Measurements from ENCODE around the gene CHD9.

Gene CHD9

DNA sequence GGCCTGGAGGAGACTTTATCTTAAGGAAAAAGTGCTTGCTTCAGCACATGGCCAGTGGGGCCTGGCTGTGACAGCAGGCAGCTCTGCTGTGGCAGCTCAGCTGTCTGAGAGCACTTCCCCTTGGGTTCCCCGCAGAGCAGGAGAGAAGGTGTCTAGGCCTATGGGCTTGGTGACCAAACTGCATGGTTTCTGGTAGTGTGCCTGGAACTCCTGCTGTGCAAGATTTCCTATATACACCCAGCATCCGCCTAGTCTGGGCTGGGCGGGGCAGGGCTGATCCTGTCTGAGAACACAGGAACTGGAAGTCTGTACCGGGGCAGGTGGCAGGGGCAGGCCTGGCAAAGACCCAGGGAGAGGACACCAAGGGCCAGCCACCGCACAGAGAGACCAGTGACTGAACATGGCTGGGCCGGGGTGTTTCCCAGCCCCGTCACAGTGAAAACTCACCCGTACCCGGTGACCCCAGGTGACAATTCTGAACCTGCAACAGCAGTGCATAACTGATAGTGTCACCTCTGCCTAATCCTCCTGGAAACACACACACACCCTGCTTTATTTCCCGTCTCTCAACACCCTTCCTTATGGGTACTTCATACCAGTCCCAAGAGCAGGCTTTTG lies 39.3 kb downstream of the CHD9 start:
- no peak for DNase-seq (ENCODE audit: low spot score)

DNA sequence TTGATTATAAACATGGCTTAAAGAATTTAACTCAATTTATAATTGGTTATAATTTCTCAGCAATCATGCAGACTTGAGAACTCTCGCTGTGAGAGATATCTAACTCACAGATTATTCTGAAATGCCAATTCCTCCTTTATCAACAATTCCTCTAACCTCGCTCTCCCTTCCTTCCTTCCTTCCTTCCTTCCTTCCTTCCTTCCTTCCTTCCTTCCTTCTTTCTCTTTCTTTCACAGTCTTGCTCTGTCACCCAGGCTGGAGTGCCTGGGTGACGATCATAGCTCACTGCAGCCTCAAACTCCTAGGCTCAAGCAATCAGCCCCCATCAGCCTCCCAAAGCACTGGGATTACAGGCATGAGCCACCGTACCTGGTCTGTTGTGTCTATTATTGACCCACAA lies 42.4 kb downstream of the CHD9 start:
- no peak for DNase-seq (ENCODE audit: low spot score)

DNA sequence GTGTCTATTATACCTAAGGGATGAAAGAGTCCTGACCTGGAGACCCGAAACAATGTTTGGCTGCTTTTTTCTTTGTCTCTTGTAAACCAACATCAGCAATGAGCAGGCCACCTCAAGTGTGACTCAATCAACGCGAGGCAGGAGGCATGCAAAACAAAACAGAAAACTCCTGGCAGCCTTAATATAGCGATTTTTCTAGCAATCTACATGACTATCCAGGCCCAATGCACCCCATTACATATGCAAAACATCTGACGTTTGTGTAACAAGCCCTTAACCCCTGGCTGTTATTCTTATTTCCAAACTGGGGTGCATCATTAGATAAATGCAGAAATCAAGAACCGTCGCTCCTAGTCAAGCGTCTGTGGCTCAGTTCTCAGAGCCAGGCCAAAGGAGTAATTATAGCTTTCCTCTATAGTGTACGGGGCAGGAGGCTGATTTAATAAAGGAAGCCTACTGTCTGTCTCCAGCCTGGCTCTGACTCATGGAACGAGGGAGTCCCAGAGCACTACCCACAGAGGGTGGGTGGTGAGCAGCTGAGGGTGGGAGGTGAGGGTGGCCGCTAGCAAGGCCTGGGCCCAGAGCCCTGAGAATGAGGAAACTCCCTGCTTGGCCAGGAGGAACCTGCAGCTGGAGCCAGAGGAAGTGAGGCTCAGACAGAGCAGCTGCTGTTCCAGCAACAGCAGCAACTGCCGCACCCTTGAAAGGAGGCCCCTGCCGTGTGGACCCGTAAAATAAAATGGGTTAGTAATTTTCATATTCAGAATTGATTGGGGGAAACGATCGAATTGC lies 43.9 kb downstream of the CHD9 start:
- DNase-seq (ENCODE audit: low spot score): peak; percentile 50

DNA sequence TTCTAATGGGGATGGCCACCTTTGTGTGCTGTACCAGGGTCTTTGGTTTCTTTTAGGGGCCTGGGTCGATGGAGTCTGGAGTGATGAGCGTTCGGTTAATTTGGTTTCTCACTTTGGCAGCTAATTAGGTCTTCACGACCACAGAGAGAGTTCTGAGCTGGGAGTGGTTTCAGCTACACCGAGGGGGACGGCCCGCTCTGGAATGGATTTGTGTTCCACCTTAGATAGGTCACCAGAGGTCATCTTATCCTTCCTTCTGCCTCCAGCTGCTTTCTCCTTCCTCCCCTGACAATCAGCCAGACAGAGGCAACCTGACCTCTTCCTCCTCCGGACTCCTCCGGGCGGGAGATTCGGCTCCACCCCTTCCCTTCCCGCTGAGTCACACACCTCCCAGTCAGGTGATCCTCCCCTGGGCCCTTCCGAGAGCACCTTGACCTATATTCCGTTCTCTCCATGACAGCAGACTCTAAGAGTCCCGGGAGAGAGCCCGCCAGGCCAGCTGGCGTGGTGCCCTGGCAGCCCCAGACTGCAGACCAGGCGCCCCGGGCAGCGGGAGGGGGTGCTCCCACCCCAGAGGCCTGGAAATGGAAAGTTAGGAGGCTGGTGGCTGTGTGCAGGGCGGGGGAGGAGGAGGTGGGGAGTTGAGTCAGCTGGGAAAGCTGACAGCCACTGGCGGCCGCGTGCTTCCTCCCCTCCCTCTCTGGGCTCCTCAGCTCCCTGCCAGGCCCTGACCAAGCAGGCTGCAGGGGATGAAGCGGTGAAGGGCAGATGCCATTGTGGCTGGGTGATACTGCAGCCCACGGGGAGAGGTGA lies 44.7 kb downstream of the CHD9 start:
- DNase-seq (ENCODE audit: low spot score): peak; percentile 30

DNA sequence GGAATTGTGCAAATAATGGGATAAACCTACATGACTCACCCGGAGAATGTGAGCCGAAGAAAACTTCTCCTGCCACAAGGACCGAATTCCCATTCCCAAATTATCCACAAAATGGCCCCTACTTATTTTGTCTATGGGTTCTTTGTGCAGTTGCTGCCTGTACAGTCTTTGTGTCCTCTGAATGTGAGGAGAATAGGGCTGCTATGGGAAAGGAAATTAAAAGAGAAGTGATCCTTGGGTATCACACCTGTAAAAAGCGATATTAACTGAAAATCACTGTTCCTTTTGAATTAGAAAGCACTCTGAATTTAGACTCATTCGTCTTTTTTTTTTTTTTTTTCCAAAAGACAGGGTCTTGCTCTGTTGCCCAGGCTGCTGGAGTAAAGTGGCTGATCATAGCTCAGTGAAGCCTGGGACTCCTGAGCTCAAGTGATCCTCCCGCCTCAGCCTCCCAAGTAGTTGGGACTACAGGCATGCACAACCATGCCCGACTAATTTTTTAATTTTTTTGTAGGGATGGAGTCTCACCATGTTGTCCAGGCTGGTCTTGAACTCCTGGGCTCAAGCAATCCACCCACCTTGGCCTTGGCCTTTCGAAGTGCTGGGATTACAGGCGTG lies 45.4 kb downstream of the CHD9 start:
- DNase-seq (ENCODE audit: low spot score): no peak

DNA sequence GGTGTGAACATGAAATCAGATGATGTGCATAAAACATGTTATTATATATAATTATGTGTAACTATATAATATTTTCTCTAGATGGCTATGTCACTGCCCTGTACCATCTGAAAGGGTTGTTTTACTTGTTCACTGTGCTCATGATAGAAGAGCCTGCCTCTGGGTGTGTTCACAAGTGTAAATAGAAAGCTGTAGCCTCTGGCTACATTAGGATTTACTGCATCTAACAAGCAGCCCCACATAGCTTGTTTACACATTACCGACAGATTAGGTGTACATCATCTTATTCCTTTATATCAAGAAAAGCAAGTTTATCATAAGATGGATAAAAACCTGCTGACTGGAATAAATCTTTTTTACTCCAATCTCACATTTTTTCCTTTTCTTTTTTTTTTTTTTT lies 46.1 kb downstream of the CHD9 start:
- DNase-seq (ENCODE audit: low spot score): no peak

DNA sequence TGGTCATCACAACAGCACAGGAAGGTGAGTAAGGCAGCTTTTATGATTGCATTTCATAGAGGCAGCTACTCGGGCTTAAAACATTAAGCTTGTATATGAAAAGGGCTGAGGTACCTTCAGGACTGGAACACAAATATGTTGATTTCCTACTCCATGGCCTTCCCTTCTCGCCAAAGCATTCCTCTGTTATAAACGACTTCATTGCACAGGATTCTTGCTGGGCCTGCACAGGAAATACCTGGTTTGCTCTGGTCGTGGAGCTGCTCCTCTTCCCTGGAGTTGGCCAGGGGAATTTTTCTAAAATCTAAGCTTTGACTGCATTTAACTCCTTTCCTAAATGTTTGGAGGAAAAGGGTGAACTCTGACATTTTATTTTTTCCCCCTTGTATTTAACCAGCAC lies 49.0 kb downstream of the CHD9 start:
- DNase-seq (ENCODE audit: low spot score): no peak

DNA sequence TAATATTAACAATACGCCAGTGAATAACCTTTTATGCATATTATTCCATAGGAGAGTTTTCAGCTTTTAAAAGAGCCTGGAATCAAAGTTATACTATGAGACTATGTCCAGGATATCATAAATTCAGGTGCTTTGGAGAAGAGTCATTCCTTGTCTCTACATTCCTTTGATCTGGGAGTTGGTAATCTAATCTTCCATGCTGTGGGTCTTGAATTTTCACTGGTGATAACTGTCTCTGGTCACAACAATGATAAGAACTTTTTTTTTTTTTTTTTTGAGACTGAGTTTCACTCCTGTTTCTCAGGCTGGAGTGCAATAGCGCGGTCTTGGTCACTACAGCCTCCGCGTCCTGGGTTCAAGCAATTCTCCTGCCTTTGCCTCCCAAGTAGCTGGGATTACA lies 50.8 kb downstream of the CHD9 start:
- DNase-seq (ENCODE audit: low spot score): no peak

DNA sequence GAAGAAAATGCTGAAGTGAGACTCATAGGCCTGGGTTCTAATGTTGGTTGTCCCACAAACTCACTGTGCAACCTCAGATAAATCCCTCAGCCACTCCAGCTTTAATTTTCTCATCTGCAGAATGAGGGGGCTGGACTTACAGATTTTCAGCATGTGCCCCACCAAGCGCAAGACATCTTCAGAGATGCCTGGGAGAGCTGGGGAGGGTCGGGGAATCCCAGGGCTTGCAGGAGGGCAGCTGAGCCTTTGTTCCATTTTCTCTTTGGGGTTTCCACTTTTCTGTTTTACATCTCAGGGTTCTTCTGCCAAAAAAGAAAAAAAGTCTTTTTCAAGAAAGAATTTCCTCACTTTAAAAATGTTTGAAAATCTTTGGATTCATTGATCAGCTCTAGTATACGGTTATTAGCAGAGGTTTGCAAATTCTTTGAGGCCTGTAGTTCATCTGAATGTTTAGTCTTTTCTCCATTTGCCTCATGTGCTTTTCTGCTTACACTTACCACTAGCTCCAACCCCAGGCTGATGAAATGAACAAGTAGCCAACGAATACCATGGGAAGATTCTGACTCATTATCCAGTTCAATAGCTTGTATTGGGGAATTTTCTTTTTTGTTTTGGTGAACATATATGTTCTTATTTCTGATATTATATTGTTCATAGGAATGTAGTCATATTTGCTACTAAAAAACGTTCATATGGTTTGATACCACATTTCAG lies 56.4 kb downstream of the CHD9 start:
- DNase-seq (ENCODE audit: low spot score): no peak

DNA sequence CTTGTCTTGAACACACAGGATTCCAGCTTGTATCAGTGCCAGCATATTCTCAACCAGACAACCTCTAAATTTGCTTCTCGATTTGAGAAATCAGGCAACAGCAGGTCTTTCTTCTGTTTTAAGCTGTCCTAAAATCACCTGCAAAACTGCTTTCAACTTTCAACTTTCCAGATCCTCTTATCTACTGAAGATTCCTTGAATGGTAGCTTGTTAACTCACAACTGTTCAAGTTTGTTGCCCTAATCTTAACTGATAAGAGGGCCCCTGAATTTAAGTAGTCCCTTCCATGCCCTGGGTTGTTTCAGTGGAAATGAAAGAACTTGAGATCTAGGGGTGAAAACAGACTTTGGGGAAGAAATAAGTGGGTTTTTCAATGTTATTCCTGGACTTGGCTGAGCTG lies 57.2 kb downstream of the CHD9 start:
- DNase-seq (ENCODE audit: low spot score): no peak

DNA sequence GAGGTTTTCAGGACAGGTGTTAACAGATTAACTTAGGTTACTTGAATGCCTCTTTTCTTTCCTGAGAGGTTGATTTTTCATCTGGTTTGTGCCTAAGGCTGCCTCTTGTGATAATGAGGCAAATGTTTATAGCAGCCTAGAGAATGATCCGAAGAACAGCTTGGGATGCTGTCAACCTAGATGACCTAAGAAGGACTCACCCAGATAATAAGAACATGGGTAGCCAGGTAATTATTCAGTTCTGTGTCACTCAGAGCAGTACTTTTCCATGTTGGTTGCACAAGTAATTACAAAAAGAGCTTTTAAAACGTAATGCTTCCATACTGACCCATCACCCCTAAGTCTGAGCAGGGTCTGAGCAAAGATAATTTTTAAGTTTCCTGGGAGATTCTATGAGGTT lies 60.3 kb downstream of the CHD9 start:
- DNase-seq (ENCODE audit: low spot score): no peak

DNA sequence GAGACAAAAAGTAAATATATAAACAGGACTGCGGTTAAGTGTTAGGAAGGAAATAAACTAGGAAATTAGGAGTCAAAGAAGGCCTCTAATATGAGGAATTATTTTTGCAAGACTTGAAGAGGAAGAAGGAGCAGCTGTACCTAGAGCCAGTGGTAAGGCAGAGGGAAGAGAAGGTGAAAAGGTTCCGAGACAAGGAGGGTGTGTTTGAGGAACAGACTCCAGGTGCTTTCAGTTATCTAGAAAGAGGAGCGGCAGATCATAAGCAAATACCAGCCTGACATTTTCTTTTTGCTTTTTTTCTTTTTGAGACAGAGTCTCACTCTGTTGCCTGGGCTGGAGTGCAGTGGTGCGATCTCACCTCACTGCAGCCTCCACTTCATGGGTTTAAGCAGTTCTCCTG lies 61.0 kb downstream of the CHD9 start:
- no peak for DNase-seq (ENCODE audit: low spot score)

DNA sequence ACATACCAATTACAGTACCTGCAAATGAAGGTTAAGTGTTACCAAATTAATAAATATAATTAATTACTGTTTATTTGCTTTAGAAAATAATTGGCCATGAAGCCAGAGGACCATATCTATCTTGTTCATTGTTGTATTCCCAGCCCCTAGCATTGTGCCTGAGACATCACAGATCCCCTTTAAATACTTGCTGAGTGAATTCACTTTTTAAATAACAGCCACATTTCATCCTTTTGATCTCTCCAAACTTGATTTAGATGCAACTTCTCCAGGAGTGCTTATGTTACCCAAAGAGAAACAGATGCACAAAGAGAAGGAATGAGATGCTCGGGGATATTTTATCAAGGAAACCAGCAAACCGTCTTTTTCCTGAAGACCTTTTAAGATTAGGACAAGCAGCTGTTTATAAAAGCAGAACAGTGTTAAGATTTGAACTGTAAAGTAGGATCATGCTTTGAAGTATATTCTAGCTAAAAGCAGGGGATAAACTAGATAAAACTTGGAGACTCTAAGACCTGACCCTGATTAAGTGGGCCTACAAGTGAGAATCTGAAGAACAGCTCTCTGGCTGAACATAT lies 66.3 kb downstream of the CHD9 start:
- no peak for DNase-seq (ENCODE audit: low spot score)

DNA sequence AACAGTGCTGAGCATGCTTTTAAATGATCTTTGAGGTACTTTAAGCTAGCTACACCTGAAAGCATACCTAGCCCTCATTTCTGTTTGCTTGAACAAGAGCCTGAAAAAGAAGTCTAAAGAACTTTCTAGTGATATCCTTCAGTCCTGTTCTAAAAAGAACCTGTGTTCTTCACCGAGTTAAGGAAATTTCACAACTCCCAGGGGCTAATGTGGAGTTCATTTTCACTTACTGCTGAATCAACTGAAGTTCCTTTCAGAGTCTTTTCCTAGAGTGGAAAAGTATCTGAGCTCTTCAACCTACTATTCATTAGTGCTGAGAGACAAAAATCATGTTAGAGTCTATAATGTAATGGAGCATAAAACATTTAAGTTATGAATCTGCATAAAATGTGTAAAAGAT lies 66.9 kb downstream of the CHD9 start:
- DNase-seq (ENCODE audit: low spot score): no peak

DNA sequence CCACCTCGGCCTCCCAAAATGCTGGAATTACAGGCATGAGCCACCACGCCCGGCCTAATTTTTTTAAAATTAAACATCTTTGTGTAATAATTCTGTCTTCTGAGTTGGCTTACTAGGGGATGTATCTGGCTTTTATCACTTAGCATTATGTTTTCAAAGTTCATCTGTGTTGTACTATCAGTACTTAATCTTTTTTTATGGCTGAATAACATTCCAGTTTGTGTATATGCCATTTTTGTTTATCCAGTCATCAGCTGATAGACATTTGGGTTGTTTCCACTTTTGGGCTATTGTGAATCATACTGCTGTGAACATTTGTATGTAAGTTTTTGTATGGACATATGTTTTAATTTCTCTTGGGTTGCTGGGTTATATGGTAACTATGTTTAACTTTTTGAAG lies 69.0 kb downstream of the CHD9 start:
- DNase-seq (ENCODE audit: low spot score): no peak

DNA sequence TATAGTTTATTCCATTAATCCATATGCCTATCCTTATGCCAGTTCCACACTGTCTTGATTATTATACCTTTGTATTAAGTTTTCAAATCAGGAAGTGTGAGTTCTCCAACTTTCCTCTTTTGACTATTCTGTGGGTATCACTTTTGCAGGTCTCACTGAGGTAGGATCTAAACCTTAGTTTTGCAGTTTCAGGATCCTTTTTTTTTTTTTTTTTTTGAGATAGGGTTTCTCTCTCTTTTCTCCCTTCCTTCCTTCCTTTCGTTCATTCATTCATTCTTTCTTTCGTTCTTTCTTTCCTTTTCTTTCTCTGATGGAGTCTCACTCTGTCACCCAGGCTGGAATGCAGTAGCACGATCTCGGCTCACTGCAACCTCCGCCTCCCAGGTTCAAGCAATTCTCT lies 71.6 kb downstream of the CHD9 start:
- no peak for DNase-seq (ENCODE audit: low spot score)

DNA sequence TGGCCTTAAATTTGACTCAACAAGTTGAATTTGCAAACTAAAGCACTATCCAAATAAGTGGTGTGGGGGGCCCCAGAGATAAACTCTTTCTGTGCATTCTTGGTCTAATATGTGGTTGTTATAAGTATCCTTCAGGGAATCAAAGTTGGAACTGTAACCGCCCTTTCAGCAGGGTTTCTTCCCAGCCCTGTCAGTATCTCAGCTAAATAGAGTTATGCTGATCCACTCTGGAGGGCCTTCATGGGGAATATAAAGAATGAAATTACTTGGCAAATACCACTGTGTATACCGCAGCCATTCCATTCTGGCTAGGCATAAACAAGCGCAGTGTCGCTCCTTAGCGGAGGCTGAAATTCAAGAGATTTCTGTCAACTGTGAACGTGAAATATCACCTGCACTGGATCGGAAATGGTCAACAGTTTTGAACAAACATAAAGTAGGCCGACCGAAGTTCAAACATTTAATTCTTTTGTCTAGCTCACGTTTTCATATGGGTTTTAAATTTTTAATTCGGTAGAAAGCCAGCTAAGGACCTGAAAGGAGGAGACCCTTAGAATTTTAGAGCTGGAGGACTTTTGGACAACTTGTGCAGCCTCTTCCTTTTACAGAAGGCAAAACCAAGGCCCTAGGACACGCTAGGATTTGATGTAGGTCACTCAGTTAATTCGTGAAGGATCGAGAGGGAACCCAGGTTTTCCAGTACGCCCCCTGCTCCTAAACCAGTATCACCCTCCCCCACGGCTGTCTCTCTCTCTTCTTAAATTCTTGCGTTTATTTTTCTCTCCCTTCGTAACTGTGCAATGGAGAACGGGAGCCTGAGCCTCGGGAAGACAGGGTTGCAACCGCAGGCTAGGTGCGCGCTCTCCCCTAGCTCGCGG lies 74.7 kb downstream of the CHD9 start:
- DNase-seq (ENCODE audit: low spot score): no peak

DNA sequence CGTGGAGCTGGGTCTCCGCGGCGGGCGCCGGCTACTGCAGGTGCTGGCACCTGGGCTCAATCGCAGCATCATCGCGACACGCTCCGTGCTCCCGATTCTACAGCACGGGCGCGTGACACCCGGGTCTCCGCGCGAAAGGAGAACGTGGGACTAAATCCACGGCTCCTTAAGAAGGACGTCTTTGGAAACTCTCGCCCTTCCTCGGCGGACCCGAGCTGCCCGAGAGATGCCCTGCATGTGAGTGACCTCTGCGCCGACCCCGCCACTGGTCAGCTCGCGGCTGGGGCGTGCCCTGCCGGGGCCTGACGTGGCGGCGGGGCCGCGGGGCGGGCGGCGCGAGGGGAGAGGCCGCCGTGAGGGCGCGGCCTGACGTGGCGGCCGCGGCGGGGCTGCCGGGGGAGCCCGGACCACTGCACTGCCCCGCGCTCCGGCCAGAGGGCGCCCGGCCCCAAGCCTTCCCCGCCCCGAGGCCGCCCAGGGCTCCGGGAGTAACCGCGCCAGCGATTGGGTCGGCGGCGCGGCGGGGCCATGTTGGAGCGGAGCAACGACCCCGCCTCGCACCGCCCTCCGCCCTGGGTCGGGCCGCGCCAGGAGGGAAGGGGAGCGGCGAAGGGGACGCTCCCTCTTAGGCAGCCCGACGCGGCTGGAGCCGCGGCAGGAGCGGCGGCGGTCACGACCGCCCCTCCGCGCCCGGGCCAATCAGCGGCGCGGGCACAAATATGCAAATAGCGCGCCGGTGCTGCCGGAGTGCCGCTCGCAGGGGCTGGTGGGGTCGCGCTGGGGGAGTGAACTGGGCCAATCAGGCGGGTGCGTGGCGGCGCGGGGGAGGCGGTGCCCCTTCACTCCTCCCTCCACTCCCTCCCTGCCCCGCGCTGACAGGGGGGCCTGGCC lies 75.6 kb downstream of the CHD9 start:
- peak; percentile 77 for DNase-seq (ENCODE audit: low spot score)

DNA sequence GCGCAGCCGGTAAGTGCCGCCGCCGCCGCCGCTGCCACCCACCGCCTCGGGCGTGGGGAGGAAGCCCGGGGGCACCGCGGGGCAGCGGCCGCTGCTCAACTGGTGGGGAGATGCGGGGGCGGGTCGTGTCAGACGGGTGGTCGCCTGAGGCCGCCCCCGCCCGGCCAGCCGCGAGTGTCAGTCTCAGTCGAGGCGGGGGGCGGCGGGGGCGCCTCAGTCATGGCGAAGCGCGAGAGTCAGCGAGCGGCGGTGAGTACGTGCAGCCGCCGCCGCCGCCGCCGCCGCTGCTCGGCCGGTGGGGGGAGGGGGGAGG lies 76.2 kb downstream of the CHD9 start:
- DNase-seq (ENCODE audit: low spot score): no peak
